ENCODE results near the gene PKN2. TPM values are rescaled to one million over a fixed set of nuclear protein-coding genes. Genes with fewer than 3 reads are reported as not detected.
A peak's percentile ranks its signal among the peaks of the same experiment; 100 is the strongest.

PKN2 gene
- total and polyA plus RNA-seq, 2 experiments from 2014 or later: 14.6 to 29.4 TPM

DNA sequence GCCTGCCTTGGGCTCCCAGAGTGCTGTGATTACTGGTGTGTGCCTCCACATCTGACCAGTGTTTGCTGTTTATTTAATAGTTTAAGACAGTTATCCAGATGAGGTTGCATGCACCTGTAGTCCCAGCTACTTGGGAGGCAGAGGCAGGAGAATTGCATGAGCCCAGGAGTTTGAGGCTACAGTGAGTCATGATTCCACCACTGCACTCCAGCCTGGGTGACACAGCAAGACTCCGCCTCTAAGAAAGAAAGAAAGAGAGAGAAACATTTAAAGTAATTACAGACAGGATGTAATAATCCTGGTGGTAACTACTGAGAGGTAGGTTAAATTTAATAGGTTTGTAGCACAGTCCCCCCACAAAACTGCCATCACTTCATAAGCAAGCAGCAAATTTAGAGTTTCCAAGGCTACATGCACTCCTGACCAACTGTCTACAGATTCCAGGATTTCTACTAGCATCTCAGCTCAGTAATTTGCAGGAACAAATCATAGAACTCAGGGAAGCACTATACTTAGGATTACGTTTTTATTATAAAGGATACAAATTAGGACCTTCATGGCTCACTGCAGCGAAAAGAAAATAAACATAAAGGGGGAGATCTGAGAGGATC lies 89.6 kb downstream of the PKN2 start:
- H3K4me3 Mint-ChIP-seq: no peak overlapping the region
- H3K9me3 Mint-ChIP-seq: peaks cover 3% of the 10 kb centered on the region; the same call in 1 of the 3 replicates
- H3K4me1 Mint-ChIP-seq: peaks cover 49% of the 10 kb centered on the region
- H3F3A ChIP-seq (replicated peaks; ENCODE audit: low read depth): no peaks in the 10 kb centered on the region; the same call in 1 of the 2 replicates
- DNase-seq (ENCODE audit: low spot score): peak; percentile 31
- peaks cover 43% of the 10 kb centered on the region for H3K4me1 ChIP-seq (ENCODE audit: insufficient read depth)
- no peak for TF ChIP-seq EZH2 (IDR thresholded peaks at IDR 0.05; ENCODE audit: low read depth, unreplicated experiment)
- TF ChIP-seq, protein P1, sequence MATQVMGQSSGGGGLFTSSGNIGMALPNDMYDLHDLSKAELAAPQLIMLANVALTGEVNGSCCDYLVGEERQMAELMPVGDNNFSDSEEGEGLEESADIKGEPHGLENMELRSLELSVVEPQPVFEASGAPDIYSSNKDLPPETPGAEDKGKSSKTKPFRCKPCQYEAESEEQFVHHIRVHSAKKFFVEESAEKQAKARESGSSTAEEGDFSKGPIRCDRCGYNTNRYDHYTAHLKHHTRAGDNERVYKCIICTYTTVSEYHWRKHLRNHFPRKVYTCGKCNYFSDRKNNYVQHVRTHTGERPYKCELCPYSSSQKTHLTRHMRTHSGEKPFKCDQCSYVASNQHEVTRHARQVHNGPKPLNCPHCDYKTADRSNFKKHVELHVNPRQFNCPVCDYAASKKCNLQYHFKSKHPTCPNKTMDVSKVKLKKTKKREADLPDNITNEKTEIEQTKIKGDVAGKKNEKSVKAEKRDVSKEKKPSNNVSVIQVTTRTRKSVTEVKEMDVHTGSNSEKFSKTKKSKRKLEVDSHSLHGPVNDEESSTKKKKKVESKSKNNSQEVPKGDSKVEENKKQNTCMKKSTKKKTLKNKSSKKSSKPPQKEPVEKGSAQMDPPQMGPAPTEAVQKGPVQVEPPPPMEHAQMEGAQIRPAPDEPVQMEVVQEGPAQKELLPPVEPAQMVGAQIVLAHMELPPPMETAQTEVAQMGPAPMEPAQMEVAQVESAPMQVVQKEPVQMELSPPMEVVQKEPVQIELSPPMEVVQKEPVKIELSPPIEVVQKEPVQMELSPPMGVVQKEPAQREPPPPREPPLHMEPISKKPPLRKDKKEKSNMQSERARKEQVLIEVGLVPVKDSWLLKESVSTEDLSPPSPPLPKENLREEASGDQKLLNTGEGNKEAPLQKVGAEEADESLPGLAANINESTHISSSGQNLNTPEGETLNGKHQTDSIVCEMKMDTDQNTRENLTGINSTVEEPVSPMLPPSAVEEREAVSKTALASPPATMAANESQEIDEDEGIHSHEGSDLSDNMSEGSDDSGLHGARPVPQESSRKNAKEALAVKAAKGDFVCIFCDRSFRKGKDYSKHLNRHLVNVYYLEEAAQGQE (IDR thresholded peaks at IDR 0.05; ENCODE audit: unreplicated experiment): no peak
- no peak for TF ChIP-seq STAT1 (IDR thresholded peaks at IDR 0.05; ENCODE audit: unreplicated experiment)
- no peak for TF ChIP-seq POLR2AphosphoS5 (IDR thresholded peaks at IDR 0.05; ENCODE audit: low read depth)
- no peak for TF ChIP-seq CTCF (conservative IDR thresholded peaks at IDR 0.05; ENCODE audit: low read depth in 2 of 2)
- no peak for TF ChIP-seq CREB1 (CRISPR knock-in tag; IDR thresholded peaks at IDR 0.05; ENCODE audit: low read depth)
- no peak for TF ChIP-seq JUNB (IDR thresholded peaks at IDR 0.05; ENCODE audit: unreplicated experiment)
- TF ChIP-seq NANOG (IDR thresholded peaks at IDR 0.05; ENCODE audit: borderline replicate concordance): no peak
- no peak for TF ChIP-seq ZNF331 (CRISPR knock-in tag; IDR thresholded peaks at IDR 0.05; ENCODE audit: low read depth)
- TF ChIP-seq, protein P2, sequence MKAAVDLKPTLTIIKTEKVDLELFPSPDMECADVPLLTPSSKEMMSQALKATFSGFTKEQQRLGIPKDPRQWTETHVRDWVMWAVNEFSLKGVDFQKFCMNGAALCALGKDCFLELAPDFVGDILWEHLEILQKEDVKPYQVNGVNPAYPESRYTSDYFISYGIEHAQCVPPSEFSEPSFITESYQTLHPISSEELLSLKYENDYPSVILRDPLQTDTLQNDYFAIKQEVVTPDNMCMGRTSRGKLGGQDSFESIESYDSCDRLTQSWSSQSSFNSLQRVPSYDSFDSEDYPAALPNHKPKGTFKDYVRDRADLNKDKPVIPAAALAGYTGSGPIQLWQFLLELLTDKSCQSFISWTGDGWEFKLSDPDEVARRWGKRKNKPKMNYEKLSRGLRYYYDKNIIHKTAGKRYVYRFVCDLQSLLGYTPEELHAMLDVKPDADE (IDR thresholded peaks at IDR 0.05): no peak
- no peak for TF ChIP-seq ZNF114 (CRISPR knock-in tag; IDR thresholded peaks at IDR 0.05)
- TF ChIP-seq EZH2phosphoT487 (IDR thresholded peaks at IDR 0.05; ENCODE audit: unreplicated experiment): no peak
- TF ChIP-seq, protein P3, sequence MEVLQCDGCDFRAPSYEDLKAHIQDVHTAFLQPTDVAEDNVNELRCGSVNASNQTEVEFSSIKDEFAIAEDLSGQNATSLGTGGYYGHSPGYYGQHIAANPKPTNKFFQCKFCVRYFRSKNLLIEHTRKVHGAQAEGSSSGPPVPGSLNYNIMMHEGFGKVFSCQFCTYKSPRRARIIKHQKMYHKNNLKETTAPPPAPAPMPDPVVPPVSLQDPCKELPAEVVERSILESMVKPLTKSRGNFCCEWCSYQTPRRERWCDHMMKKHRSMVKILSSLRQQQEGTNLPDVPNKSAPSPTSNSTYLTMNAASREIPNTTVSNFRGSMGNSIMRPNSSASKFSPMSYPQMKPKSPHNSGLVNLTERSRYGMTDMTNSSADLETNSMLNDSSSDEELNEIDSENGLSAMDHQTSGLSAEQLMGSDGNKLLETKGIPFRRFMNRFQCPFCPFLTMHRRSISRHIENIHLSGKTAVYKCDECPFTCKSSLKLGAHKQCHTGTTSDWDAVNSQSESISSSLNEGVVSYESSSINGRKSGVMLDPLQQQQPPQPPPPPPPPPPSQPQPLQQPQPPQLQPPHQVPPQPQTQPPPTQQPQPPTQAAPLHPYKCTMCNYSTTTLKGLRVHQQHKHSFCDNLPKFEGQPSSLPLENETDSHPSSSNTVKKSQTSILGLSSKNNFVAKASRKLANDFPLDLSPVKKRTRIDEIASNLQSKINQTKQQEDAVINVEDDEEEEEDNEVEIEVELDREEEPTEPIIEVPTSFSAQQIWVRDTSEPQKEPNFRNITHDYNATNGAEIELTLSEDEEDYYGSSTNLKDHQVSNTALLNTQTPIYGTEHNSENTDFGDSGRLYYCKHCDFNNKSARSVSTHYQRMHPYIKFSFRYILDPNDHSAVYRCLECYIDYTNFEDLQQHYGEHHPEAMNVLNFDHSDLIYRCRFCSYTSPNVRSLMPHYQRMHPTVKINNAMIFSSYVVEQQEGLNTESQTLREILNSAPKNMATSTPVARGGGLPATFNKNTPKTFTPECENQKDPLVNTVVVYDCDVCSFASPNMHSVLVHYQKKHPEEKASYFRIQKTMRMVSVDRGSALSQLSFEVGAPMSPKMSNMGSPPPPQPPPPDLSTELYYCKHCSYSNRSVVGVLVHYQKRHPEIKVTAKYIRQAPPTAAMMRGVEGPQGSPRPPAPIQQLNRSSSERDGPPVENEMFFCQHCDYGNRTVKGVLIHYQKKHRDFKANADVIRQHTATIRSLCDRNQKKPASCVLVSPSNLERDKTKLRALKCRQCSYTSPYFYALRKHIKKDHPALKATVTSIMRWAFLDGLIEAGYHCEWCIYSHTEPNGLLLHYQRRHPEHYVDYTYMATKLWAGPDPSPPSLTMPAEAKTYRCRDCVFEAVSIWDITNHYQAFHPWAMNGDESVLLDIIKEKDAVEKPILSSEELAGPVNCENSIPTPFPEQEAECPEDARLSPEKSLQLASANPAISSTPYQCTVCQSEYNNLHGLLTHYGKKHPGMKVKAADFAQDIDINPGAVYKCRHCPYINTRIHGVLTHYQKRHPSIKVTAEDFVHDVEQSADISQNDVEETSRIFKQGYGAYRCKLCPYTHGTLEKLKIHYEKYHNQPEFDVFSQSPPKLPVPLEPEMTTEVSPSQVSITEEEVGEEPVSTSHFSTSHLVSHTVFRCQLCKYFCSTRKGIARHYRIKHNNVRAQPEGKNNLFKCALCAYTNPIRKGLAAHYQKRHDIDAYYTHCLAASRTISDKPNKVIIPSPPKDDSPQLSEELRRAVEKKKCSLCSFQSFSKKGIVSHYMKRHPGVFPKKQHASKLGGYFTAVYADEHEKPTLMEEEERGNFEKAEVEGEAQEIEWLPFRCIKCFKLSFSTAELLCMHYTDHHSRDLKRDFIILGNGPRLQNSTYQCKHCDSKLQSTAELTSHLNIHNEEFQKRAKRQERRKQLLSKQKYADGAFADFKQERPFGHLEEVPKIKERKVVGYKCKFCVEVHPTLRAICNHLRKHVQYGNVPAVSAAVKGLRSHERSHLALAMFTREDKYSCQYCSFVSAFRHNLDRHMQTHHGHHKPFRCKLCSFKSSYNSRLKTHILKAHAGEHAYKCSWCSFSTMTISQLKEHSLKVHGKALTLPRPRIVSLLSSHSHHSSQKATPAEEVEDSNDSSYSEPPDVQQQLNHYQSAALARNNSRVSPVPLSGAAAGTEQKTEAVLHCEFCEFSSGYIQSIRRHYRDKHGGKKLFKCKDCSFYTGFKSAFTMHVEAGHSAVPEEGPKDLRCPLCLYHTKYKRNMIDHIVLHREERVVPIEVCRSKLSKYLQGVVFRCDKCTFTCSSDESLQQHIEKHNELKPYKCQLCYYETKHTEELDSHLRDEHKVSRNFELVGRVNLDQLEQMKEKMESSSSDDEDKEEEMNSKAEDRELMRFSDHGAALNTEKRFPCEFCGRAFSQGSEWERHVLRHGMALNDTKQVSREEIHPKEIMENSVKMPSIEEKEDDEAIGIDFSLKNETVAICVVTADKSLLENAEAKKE (CRISPR knock-in tag; IDR thresholded peaks at IDR 0.05): no peak
- H3K79me2 ChIP-seq (replicated peaks; ENCODE audit: insufficient read depth): peaks cover 7% of the 10 kb centered on the region; the same call in 1 of the 2 replicates
- H4K20me1 ChIP-seq (replicated peaks; ENCODE audit: insufficient read depth): no peaks in the 10 kb centered on the region
- no peaks in the 10 kb centered on the region for H3K9me2 ChIP-seq (ENCODE audit: insufficient read depth)
- H3K36me3 Mint-ChIP-seq (ENCODE audit: low read depth): peaks cover 71% of the 10 kb centered on the region
- H3K27ac Mint-ChIP-seq: peak overlapping the region; percentile 82
- ATAC-seq: no peak; the same call in 2 of the 3 replicates
- H3K36me3 ChIP-seq (ENCODE audit: insufficient read depth): no peaks in the 10 kb centered on the region; the same call in 1 of the 2 replicates
- no peaks in the 10 kb centered on the region for H3K27me3 ChIP-seq (ENCODE audit: insufficient read depth)
- no peak overlapping the region for H2AFZ ChIP-seq
- H3K4me3 ChIP-seq: no peak overlapping the region
- peak overlapping the region; percentile 4; the same call in 1 of the 2 replicates for H3K4me2 ChIP-seq
- H3K27ac ChIP-seq (ENCODE audit: low read depth): peak overlapping the region; percentile 93
- H3K27me3 Mint-ChIP-seq (ENCODE audit: insufficient read depth, low read depth, poor library complexity): peaks cover 3% of the 10 kb centered on the region

Measured in GM23338 (cell line).